H1 (cell line): ENCODE results near the gene RO60. TPM values are rescaled to one million over a fixed set of nuclear protein-coding genes. Genes with fewer than 3 reads are reported as not detected.

Experiments used
- CREB1 ChIP-seq: IDR thresholded peaks from 2 replicates; pipeline ENCODE4 v1.6.1; 2012; ENCODE audit warnings: inconsistent platforms
- EGR1 ChIP-seq: IDR thresholded peaks from 2 replicates; pipeline ENCODE4 v1.6.1; 2011; ENCODE audit warnings: low read depth, low read length, borderline replicate concordance
- HDAC2 ChIP-seq, 2 experiments: fragments of 300-600 bp in 1 of 2; sonication (generic) in 1 of 2; IDR thresholded peaks; 2 replicates each; pipeline ENCODE4 v1.6.1; 2011 to 2012; ENCODE audit warnings: low read depth in 2 of 2, low read length in 2 of 2, mild to moderate bottlenecking in 2 of 2, moderate library complexity in 2 of 2, borderline replicate concordance in 1 of 2, inconsistent platforms in 1 of 2
- SIX5 ChIP-seq: IDR thresholded peaks from 2 replicates; pipeline ENCODE4 v1.6.1; 2011; ENCODE audit warnings: mild to moderate bottlenecking, low read depth, low read length
- ZNF274 ChIP-seq: IDR thresholded peaks from 2 replicates; pipeline ENCODE4 v1.7.0; 2012; ENCODE audit warnings: low read length, borderline replicate concordance; ENCODE audit errors: extremely low read depth
- polyA plus RNA-seq, 7 experiments: library from polyadenylated mRNA; depleted of rRNA in 3 of 7; stranded (reverse) in 5 of 7; unstranded in 2 of 7; fragments of >200 nt in 5 of 7; fragments of 200-250 nt in 2 of 7; gene quantifications; 1 replicate in 5 of 7; 2 replicates in 1 of 7; 4 replicates in 1 of 7; pipeline versions ENCODE4 v1.2.1 to v1.2.3, GENCODE V29; 2011 to 2013; ENCODE audit warnings: missing spikeins in 2 of 7, mixed read lengths in 2 of 7
- total RNA-seq: library from RNA; stranded (reverse); fragmentation: NEBNext Ultra II Directional; extraction: Animal tissue kit (Norgen Biotek cat#: 25700); gene quantifications from 2 replicates; pipeline ENCODE4 v1.2.1, GENCODE V29; 2021
- TF ChIP-seq, protein P1 (sequence below): IDR thresholded peaks from 2 replicates; pipeline ENCODE4 v1.6.1; 2011; ENCODE audit warnings: low read depth, mild to moderate bottlenecking, low read length; ENCODE audit not compliant: insufficient read depth

The RO60 gene
- total and polyA plus RNA-seq, 2 of the 8 experiments (the other 6 are each of a cell fraction or from before 2014, with no cell fraction given) = 13.6 to 103 TPM

DNA sequence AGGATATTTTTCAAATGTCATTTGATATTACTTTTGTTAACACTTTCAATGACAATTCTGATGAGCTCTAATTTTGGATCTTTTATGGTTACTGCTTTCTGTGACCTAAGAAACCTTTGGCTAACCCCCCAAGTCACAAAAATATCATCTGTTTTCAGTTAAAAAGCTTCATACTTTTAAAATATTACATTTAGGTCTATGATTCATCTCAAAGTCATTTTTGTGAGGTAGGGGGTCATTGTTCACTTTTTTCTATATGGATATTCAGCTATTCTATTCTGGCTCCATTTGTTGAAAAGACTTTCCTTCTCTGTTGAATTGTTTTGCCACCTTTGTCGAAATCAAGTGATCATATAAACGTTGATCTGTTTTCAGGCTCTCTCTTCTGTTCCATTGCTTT, 45.0 kb upstream of the RO60 start (continued):
- TF ChIP-seq CREB1 (no peak), ZNF274 (no peak), SIX5 (no peak), EGR1 (no peak), HDAC2 (IDR thresholded peaks at IDR 0.05; ENCODE audit: borderline replicate concordance in 1 of 2, low read depth in 2 of 2, low read length in 2 of 2) (no peak)
- TF ChIP-seq, protein P1, sequence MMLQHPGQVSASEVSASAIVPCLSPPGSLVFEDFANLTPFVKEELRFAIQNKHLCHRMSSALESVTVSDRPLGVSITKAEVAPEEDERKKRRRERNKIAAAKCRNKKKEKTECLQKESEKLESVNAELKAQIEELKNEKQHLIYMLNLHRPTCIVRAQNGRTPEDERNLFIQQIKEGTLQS = no peak
- TF ChIP-seq, all 59 proteins: peak for 0
